ENCODE results near the gene CHSY1.

Gene CHSY1

GRCh38 chr15:101211897-101212296, 40.0 kb downstream of the CHSY1 start:
- DNase-seq (ENCODE audit: low read depth in 2 of 2) = no peak

DNA sequence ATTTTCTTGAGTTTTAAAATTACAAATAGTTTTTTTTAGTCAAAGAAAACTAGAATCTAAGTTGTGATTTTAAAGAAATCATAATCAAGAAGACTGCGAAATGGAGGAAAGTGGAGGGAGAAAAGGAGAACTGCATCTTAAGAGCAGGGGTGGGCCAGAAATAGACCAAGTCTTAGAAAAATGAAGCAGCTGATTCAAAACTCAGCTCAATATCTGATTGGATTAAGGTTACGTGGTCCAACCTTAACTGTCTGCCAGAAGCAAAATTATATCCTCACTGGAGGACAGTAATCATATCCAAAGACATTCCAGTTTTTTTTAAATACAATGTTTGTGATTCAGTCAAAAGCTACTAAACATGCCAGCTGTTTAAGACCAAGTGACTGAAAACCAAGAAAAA, 41.4 kb downstream of the CHSY1 start:
- no peak for DNase-seq (ENCODE audit: low read depth in 2 of 2)

- DNase-seq (ENCODE audit: low read depth in 2 of 2) = no peak
These were observed 41.8 kb downstream of the CHSY1 start for GRCh38 chr15:101210058-101210457.

GRCh38 chr15:101209285-101209845, 42.5 kb downstream of the CHSY1 start:
- no peak for DNase-seq (ENCODE audit: low read depth in 2 of 2)

DNA sequence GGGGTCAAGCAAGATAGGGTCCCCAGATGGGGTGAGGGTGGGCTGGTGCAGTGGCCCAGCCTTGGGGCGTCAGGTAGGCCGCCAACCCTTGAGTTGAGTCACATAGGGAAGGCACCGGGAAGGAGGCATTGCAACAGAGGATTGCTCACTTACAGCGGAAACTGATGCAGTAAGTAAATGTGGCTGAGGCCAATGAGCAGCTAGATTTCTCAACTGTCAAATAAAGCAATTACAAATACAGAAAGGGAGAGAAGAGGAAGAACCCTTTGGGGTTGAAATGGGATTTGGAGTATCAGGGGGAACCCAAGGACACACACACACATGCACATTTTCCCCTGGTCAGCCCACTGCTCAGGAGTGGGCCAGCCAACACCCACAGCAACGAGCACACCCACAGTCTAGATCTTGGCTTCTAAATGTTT, 44.0 kb downstream of the CHSY1 start:
- DNase-seq (ENCODE audit: low read depth in 2 of 2) = no peak

GRCh38 chr15:101206176-101206591, 45.7 kb downstream of the CHSY1 start:
- peak; percentile 44 to 61 for DNase-seq (ENCODE audit: low read depth in 2 of 2)

DNA sequence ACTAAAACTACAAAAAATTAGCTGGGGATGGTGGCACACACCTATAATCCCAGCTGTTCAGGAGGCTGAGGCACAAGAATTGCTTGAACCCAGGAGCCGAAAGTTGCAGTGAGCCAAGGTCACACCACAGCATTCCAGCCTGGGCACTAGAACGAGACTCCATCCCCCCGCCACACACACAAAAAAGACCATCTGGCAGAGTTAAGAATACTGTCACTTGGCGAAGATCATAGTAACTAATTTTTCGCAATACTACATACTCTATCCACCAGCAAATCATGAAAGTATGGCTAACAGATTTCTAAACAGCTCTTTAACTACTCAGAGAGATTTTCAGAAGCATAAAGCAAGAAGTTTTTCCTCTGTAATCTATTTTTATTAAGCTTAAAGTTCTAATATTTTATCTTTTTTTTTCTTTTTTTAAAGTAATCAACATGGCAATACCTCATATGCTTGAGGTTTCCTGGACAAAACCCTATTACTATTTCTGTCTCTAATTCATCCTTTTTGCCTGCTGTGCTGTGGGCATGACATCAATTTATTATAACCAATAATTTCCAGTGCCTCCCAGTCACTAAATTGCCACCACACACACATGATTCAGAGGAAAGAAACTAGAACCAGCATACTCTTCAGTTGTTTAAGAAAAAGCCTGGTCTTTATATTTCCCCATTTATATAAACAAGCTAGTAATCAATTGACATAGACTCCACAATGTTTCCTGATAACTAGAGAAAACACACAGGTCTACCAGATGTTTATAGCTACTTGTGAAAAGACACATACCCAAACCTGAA, 46.9 kb downstream of the CHSY1 start:
- DNase-seq (ENCODE audit: low read depth in 2 of 2) = no peak

DNA sequence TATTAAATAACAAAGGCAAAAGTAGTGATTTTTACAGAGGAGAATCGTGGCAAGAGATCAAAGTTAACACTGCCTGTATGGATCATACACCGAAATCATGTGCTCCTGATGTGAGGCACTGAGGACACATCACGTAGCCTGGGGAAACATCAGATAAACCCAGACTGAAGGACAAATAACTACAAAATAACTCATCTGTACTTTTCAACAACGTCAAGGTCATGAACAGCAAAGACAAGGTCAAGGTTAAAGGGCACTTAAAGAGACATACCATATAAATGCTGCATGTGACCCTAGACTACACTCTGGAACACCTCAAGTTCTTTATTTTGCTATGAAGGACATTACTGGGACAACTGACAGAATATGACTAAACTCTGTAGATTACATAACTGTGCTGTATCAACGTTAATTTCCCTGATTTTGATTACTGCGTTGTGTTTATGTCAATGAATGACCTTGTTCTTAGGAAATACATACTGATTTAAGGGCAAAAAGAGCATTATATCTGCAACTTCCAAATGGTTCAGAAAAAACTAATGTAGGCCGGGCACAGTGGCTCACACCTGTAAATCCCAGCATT, 48.1 kb downstream of the CHSY1 start:
- no peak for DNase-seq (ENCODE audit: low read depth in 2 of 2)

- no peak for DNase-seq (ENCODE audit: low read depth in 2 of 2)
These were observed 48.7 kb downstream of the CHSY1 start for GRCh38 chr15:101203029-101203573.

DNA sequence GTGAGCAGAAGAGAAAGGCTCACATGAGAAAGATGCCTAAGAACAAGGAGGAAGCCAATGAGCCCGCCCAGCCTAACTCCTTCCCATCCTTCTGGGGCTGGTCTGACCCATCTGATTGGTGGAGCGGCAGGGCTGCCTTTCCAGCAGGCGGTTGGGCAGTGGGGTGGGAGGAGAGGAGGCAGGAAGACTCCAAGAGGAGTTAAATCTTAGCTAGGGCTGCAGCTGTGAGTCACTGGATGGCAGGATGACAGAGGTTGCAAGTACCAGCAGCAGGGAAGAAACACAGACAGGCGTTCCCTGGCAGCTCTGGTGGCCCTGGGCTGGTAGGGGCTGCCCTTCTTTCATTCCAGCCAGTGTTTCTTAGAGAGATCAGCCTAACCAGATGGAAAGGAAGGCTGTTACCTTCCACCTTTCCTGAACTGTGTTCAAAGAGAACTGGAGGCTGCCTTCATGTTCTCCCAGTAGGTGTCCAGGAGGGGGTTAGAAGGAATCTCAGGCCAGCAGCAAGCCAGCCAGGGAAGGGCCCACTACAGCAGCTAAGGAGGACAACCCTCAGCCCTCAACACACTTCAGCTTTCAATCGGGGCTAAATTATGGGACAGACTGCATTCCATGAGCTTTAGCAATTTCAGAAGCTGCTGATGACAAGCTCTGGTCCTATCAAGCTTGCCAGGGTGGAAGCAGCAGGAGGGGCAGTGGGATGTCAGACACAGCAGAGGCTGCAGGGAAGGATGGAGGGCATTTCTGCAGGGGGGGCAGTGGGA, 50.3 kb downstream of the CHSY1 start:
- DNase-seq (ENCODE audit: low read depth in 2 of 2) = no peak

- DNase-seq (ENCODE audit: low read depth in 2 of 2) = no peak
These were observed 51.7 kb downstream of the CHSY1 start for GRCh38 chr15:101200181-101200580.

GRCh38 chr15:101198800-101199199, 53.0 kb downstream of the CHSY1 start:
- DNase-seq (ENCODE audit: low read depth in 2 of 2) = no peak

DNA sequence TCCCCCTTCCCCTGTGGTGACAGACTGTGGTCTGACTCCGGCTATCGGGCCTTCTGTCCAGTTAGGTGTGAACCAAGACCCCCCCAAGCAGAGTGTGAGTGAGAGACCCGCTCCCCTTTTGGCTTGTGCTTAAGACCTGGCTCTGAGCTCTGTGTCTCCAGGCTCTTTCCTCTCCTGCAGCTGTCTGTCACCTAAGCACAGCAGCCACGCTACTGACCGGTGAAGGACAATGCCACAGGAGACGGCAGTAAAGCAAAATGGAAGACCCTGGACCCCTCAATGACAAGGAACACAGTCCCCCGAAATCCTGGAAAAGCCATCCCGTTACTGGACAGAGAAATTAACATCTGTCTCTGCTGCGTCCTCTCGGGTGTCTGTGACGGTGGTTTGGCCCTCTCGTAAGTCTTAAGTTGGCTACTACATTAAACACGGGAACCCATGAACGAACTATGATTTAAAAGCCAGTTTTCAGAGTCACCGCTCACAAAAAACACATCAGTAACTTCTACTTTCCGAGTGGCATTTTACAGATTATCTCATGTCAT, 53.7 kb downstream of the CHSY1 start:
- DNase-seq (ENCODE audit: low read depth in 2 of 2) = no peak

- DNase-seq (ENCODE audit: low read depth in 2 of 2) = no peak
These were observed 57.2 kb downstream of the CHSY1 start for GRCh38 chr15:101194546-101195125.

DNA sequence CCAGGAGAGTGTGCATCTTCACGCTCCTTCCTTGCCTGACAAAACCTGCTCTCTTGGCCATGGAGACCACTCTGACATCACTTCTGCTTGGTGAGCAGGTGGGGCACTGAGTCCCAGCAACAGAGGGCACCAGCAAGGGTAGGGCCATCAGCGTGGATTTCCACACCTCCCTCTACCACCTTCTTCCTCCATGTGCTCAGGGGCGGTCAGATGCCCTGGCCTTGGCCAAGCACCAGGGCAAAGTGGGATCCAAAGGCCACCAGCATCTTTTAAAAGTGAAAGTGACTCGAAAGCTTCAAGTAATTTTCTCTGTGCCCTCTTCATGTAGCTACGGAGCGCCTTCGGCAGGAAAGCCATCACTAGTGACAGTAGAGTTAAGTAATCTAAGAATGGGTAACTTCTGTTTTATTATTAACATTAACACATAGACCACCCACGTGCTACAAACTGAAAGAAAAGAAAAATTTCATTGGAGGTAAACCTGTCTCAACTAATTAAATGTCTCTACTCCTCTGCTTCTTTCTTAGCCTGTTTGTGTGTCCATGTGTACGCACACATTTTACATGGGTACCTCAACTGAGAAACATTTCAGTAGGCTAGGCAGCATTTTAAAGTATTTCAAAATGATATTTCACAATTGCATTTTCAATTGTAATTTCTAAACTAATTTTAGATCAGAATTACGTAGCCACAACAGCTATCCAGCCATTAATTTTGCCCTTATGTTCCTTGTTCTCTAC, 57.9 kb downstream of the CHSY1 start:
- DNase-seq (ENCODE audit: low read depth in 2 of 2) = no peak

GRCh38 chr15:101193120-101193644, 58.7 kb downstream of the CHSY1 start:
- DNase-seq (ENCODE audit: low read depth in 2 of 2) = no peak

DNA sequence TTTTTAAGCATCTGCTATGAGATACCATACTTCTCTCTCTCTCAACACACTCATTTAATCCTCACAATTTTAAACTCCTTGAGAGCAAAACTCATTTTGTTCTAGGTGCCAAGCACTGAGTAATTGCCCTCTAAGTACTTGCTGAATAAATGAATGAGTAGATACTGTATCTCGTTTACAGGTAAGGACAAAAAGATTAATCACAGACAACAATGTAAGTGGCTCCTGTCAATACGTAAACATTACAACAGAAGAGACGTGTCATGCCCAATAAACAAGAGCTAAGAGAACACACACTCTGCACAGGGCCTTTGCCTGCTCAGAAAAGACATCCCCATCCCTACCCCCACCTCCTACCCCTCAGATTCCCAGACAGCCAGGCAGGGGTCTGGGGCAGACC, 59.8 kb downstream of the CHSY1 start:
- no peak for DNase-seq (ENCODE audit: low read depth in 2 of 2)

DNA sequence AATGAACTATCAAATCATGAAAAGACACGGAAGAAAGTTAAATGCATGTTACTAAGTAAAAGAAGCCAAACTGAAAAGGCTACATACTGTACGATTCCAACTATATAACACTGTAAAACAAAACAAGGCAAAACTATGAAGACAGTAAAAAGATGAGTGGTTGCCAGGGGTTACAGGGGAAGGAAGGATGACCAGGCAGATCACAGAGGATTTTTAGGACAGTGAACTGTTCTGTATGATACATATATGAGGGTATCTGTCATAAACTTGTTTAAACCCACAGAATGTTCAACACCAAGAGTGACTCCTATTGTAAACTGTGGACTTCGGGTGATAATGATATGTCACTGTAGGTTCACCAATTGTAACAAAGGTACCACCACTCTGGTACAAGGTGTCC, 60.6 kb downstream of the CHSY1 start:
- no peak for DNase-seq (ENCODE audit: low read depth in 2 of 2)

GRCh38 chr15:101190092-101190595, 61.7 kb downstream of the CHSY1 start:
- no peak for DNase-seq (ENCODE audit: low read depth in 2 of 2)

GRCh38 chr15:101189409-101190091, 62.3 kb downstream of the CHSY1 start:
- no peak for DNase-seq (ENCODE audit: low read depth in 2 of 2)

All from stimulated activated CD4-positive, alpha-beta T cell treated with anti-CD3 and anti-CD28 coated beads, Interleukin-1b, Interleukin-23, amount 100 ng/mL, for 1 hour (primary cell).